Breast epithelium (tissue), 4 donors: Measurements from ENCODE around the gene ARL14EPL. TPM values are rescaled to one million over a fixed set of nuclear protein-coding genes. Genes with fewer than 3 reads are reported as not detected.

Experiments used
- DNase-seq, 2 donors: peaks; one replicate each; pipeline ENCODE4 v3.0.0-alpha.2; 2019; ENCODE audit warnings: low spot score in 2 of 2
- H3K27ac ChIP-seq, 2 donors: fragments of 200-600 bp; sonication (generic) in 1 of 2; one replicate each; pipeline ENCODE4 v1.5.1; 2016 to 2019; ENCODE audit warnings: mild to moderate bottlenecking in 1 of 2
- H3K27me3 ChIP-seq, 2 donors: fragments of 200-600 bp; sonication (generic) in 1 of 2; one replicate each; pipeline versions ENCODE4 v1.5.1 to v1.6.0; 2017 to 2019; ENCODE audit warnings: control low read depth in 1 of 2, mild to moderate bottlenecking in 1 of 2
- H3K36me3 ChIP-seq: fragments of 200-600 bp; one replicate; pipeline ENCODE4 v1.5.1; 2019
- H3K4me1 ChIP-seq, 2 donors: fragments of 200-600 bp; sonication (generic); one replicate each; pipeline ENCODE4 v1.5.1; 2016 to 2019; ENCODE audit warnings: control low read depth in 1 of 2
- H3K4me3 ChIP-seq, 3 donors: fragments of 200-600 bp; sonication (generic); 1 replicate in 2 of 3; 2 replicates in 1 of 3; pipeline ENCODE4 v1.5.1; 2016 to 2019; ENCODE audit warnings: mild to moderate bottlenecking in 3 of 3, moderate library complexity in 2 of 3
- H3K9me3 ChIP-seq, 2 donors: fragments of 200-600 bp; sonication (generic) in 1 of 2; one replicate each; pipeline ENCODE4 v1.5.1; 2016 to 2019; ENCODE audit warnings: control low read depth in 1 of 2
- CTCF ChIP-seq, 3 donors: fragments of 450-650 bp; IDR thresholded peaks; one replicate each; pipeline ENCODE4 v1.5.1; 2016 to 2017; ENCODE audit warnings: antibody characterized with exemption in 3 of 3, mild to moderate bottlenecking in 3 of 3, moderate library complexity in 3 of 3
- POLR2A ChIP-seq: fragments of 450-650 bp; IDR thresholded peaks from one replicate; pipeline ENCODE4 v1.6.1; 2016; ENCODE audit warnings: antibody characterized with exemption, mild to moderate bottlenecking, moderate library complexity
- POLR2AphosphoS5 ChIP-seq, 3 donors: sonication (generic); formaldehyde crosslinking; IDR thresholded peaks; one replicate each; pipeline ENCODE4 v1.6.1; 2017; ENCODE audit warnings: antibody characterized with exemption in 3 of 3
- intact Hi-C: fragments of 100-400 bp; cut with DNase I; formaldehyde crosslinking; loops from one replicate; pipeline ENCODE4 v1.15.1; 2023; ENCODE audit warnings: low total_unique reads
- total RNA-seq, 3 donors: library from RNA; depleted of rRNA; stranded (reverse); fragments of >200 nt; gene quantifications; one replicate each; pipeline ENCODE4 v1.1.0, GENCODE V29; 2016

The ARL14EPL gene
- total RNA-seq, 3 donors from 2014 or later, result not detected

GRCh38 chr5:116046261-116046660 lies 14.0 kb downstream of the ARL14EPL start:
- no peak for TF ChIP-seq CTCF (IDR thresholded peaks at IDR 0.05)
- TF ChIP-seq POLR2A, result no peak
- no peak for TF ChIP-seq POLR2AphosphoS5 (IDR thresholded peaks at IDR 0.05)
- Histone ChIP-seq H3K27ac (no peak overlapping the region), H3K9me3 (no peaks in the 10 kb centered on the region)

DNA sequence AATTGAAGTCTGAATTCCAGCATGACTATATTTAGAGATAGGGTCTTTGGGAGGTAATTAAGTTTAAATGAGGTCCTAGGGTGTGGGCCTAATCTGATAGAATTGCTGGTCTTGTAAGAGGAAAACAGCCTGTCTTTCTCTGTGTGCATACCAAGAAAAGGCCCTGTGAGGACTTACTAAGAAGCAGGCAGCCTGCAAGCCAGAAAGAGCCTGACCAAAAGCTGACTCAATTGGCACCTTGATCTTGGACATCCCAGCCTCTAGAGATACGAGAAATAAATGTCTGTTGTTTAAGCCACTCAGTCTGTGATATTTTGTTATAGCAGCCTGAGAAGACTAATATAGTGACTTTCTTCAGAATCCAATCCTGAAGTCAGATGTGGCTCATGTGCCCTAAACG lies 14.6 kb downstream of the ARL14EPL start:
- TF ChIP-seq POLR2AphosphoS5 (IDR thresholded peaks at IDR 0.05) (no peak), CTCF (IDR thresholded peaks at IDR 0.05) (no peak), POLR2A (no peak)
- intact Hi-C loops, result loop anchor here (2.0 kb wide), 1 partner anchor 380 kb away; no protein-coding TSS in a partner anchor

More at GRCh38 chr5:116046261-116046660, 14.0 kb downstream of the ARL14EPL start:
- DNase-seq, result no peak
- no peak overlapping the region for H3K4me3 ChIP-seq
- intact Hi-C loops, result loop anchor here (2.0 kb wide), 1 partner anchor 379 kb away; no protein-coding TSS in a partner anchor
- H3K36me3 ChIP-seq, result no peaks in the 10 kb centered on the region
- no peaks in the 10 kb centered on the region for H3K27me3 ChIP-seq
- no peaks in the 10 kb centered on the region for H3K4me1 ChIP-seq

GRCh38 chr5:116058346-116058936 lies 26.2 kb downstream of the ARL14EPL start:
- Histone ChIP-seq H3K4me3 (no peak overlapping the region), H3K4me1 (no peaks in the 10 kb centered on the region), H3K9me3 (no peaks in the 10 kb centered on the region), H3K36me3 (no peaks in the 10 kb centered on the region), H3K27me3 (no peaks in the 10 kb centered on the region), H3K27ac (no peak overlapping the region)
- intact Hi-C loops, result no loop called here
- TF ChIP-seq CTCF (IDR thresholded peaks at IDR 0.05) (no peak), POLR2AphosphoS5 (IDR thresholded peaks at IDR 0.05) (no peak), POLR2A (no peak)
- no peak for DNase-seq

More for the DNA sequence above, 14.6 kb downstream of the ARL14EPL start:
- H3K4me1 ChIP-seq, result no peaks in the 10 kb centered on the region
- H3K27me3 ChIP-seq, result no peaks in the 10 kb centered on the region
- no peaks in the 10 kb centered on the region for H3K9me3 ChIP-seq
- H3K27ac ChIP-seq, result no peak overlapping the region
- no peak overlapping the region for H3K4me3 ChIP-seq
- no peaks in the 10 kb centered on the region for H3K36me3 ChIP-seq
- no peak for DNase-seq

DNA sequence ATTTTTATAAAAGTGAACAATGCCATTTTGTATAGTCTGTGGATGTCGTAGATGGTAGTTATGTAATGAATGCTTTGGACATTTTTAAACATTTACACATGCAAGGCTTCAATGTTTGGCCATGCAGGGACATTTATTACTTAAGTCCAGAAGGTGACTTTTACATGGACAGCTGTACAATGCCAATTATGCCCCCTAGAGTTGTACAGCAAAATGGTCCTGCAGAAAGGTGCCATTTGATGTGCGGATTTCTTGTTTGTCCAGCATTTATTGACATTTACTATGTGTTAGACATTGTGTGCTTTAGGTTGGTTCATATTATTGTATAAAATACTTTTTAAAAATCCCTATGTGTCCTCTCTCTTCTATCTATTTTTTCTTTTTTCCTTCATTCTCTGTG lies 30.1 kb downstream of the ARL14EPL start:
- no peak for DNase-seq
- Histone ChIP-seq H3K4me1 (no peaks in the 10 kb centered on the region), H3K36me3 (no peaks in the 10 kb centered on the region), H3K9me3 (no peaks in the 10 kb centered on the region), H3K27ac (no peak overlapping the region), H3K27me3 (no peaks in the 10 kb centered on the region), H3K4me3 (no peak overlapping the region)
- no peak for TF ChIP-seq POLR2A
- TF ChIP-seq CTCF (IDR thresholded peaks at IDR 0.05), result no peak
- TF ChIP-seq POLR2AphosphoS5 (IDR thresholded peaks at IDR 0.05), result no peak
- intact Hi-C loops, result no loop called here

GRCh38 chr5:116063950-116064349 lies 31.7 kb downstream of the ARL14EPL start:
- DNase-seq, result no peak
- no peaks in the 10 kb centered on the region for H3K27me3 ChIP-seq
- H3K36me3 ChIP-seq, result no peaks in the 10 kb centered on the region
- no peaks in the 10 kb centered on the region for H3K9me3 ChIP-seq
- TF ChIP-seq CTCF (IDR thresholded peaks at IDR 0.05) (no peak), POLR2A (no peak), POLR2AphosphoS5 (IDR thresholded peaks at IDR 0.05) (no peak)
- intact Hi-C loops, result no loop called here
- H3K27ac ChIP-seq, result no peak overlapping the region
- no peaks in the 10 kb centered on the region for H3K4me1 ChIP-seq
- no peak overlapping the region for H3K4me3 ChIP-seq
